ENCODE measurements around the gene ENAH.
"Not testable (repeated sequence)": the region's sequence is repeated elsewhere in the genome, so short reads cannot be mapped to it uniquely, and the experiment has no call there.

Gene ENAH

DNA sequence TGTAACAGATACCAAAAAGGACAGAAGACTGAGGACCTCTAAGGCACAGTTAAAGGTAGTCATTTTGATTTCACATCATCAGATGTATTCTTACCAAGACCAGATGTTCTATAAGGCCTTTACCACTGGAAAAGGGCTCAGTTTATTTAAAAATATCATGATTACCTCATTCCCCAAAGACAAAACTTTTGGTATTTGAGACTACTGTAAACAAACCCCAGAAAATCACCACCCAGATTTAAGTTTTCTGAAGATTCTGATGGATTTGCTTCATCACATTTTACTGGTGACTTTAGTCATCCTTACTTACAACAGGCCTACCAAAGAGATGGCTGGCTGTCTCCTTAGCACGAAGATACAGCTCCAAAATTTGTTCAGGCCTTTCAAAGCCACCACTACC is 8.3 kb downstream of the ENAH start:
- DNase-seq, result no peak

DNA sequence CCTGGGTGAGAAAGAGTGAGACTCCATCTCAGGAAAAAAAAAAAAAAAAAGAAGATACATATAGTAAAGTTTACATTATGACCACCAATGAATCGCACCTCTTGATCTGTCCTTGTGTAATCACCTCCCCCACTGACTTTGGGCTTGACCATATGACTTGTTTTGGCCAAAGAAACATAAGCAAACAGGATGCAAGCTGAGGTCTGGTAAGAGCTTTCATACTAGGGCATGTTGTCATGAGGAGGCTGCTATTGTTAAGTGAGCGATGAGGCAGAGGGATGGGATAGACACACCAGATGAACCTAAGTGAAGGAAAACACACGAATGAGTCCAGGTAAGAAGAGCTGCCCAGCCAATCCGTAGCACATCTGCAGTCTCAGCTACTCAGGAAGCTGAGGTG is 10.7 kb downstream of the ENAH start:
- DNase-seq, result no peak

DNA sequence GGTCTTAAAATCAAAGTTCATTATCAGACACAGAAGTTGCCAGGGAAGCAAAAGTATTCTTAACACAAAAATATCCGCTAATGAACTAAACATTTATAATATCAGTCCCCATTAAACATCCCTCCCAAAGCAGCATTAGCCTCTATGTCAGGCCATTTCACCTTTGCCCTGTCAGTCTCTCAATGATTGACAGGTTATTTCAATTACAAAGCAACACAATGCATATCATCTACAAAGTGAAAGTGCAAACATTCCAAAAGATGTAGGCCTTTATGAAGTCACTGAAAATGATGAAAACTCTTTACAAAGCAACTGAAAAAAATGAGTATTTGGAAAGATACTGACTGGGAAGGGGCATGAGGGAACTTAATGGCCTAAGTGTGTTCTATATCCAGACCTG is 14.1 kb downstream of the ENAH start:
- no peak for DNase-seq

DNA sequence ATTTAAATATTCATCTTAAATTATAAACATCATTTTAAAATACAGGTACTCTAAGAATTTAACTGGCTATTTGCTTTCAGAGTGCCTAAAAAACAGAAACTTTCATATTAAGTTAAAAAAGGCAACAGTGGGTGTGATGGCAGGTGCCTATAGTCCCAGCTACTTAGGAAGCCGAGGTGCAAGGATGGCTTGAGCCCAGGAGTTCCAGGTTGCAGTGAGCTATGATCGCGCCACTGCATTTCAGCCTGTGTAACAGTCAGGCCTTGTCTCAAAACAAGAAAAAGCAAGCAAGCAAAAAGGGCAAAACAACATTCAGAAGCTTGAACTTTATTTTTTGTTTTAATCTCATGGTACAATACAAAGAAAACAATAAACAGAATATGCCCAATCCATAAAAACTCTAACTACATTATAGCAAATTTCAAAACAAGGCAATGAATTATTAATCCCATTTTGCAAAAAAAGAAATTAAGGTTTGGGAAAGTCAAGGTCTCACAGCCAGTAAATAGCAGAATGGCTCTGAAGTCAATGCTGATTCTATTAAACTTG is 15.2 kb downstream of the ENAH start:
- DNase-seq, result no peak

DNA sequence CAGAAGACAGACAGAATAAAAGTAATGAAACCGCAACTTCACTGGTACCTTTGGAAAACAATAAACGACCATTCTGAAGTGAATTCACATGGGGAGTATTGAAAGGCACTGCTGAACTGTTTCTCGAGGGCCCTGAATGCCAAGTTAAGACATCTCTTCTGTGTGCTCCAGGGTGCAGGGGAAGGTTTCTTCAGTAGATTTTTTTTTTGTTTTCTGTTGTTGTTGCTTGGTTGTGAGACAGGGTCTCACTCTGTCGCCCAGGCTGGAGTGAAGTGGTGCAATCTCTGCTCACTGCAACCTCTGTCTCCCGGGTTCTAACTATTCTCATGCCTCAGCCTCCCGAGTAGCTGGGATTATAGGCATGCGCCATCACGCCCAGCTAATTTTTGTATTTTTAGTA is 15.9 kb downstream of the ENAH start:
- DNase-seq, result not testable (repeated sequence)

DNA sequence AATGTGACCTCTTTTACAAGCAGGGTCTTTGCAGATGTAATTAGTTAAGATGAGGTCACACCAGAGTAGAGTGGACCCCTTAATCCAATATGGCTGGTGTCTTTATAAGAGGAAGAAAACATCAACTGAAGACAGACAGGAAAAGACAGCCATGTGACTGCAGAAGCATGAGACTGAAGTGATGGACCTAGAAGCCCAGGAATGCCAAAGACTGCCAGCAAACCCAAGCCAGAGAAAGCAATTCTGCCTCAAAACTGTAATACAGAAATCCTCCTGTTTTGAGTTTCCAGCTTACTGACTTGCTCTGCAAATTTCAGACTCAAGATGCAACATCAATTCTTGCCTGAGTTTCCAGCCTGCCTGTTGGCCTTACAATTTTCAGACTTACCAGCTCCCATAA is 17.3 kb downstream of the ENAH start:
- DNase-seq, result no peak

DNA sequence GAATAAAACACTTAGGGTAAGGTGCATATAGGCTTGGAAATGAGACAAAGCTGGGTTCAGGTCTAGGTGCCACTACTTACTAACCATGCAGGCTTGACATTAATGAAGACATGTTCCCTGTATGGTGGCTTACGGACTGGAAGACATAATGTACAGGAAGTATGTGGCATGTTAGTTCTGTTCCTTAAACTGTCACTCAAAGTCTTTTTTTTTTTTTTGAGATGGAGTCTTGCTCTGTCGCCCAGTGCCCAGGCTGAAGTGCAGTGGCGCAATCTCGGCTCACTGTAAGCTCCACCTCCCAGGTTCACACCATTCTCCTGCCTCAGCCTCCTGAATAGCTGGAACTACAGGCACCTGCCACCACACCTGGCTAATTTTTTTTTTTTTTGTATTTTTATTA is 20.1 kb downstream of the ENAH start:
- DNase-seq, result not testable (repeated sequence)

DNA sequence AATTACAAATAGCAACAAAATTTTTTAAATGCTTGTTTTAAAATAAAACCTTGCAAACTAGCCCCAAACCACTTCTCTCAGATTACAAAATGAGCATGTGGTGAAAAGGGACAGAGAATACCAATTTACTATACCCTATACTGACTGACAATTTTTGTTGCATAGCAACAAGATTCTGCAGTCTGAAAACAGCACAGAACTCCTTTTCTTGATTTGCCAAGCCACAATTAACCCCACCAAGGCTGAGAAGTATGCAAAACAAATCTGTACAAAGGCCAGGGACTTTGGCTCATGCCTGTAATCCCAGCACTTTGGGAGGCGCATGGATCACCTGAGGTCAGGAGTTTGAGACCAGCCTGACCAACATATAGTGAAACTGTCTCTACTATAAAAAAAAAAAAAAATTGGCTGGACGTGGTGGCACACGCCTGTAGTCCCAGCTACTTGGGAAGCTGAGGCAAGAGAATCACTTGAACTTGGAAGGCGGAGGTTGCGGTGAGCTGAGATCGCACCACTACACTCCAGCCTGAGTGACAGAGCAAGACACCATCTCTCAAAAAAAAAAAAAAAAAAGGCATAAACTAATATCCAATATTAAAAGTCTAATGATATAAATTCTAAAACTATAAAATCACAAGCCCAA is 21.8 kb downstream of the ENAH start:
- DNase-seq, result no peak

DNA sequence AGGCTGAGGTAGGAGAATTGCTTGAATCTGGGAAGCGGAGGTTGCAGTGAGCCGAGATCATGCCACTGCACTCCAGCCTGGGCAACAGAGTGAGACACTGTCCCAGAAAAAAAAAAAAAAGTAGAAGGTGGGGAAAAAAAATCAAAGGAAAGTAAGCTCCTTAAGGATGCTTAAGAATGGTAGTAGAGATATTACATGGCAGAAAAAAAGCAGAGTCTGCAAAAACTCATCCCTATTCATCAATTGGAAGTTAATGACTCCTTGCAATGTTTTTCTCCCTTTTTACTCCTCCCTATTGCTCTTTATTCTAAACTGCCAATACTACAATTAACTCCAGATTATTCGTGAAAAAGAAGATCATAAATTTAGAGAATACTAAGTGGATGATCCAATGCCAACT is 23.4 kb downstream of the ENAH start:
- DNase-seq, result no peak

DNA sequence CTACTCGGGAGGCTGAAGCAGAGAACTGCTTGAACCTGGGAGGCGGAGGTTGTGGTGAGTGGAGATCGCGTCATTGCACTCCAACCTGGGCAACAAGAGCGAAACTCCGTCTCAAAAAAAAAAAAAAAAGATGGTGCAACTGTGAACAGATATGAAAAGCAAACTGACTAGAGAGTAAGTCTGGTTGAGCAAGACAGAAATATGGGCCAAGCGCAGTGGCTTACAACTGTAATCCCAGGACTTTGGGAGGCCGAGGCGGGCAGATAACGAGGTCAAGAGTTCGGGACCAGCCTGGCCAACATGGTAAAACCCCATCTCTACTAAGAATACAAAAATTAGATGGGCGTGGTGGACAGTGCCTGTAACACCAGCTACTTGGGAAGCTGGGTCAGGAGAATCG is 24.1 kb downstream of the ENAH start:
- not testable (repeated sequence) for DNase-seq

DNA sequence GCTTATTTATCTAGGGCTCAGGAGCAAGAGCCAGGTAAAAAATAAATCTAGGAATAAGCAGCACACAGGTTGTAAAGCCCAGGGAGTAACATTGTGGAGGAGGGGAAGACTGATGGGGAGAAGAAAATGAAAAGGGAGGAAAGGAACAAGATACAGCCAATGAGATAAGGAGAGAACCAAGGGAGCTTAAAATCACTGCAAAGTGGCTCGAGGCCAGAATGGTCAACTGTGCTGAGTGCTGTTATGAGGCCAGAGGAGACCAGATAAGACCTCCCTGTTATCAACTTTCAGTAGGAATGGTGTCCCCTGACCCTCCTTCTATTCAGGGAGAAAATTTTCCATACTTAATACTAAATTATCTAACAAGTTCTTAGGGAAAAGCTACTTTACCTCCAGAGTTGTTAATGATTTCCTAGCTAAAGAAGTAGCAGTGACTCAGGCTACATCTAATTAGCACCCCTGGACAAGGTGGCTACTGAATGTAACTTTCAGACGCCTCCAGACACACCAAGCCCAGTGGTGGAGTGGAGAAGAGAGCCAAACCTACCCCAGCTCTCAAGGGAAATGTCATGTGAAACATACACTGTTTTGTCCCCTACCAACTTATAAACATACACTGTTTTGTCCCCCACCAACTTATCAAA is 25.5 kb downstream of the ENAH start:
- DNase-seq, result no peak

DNA sequence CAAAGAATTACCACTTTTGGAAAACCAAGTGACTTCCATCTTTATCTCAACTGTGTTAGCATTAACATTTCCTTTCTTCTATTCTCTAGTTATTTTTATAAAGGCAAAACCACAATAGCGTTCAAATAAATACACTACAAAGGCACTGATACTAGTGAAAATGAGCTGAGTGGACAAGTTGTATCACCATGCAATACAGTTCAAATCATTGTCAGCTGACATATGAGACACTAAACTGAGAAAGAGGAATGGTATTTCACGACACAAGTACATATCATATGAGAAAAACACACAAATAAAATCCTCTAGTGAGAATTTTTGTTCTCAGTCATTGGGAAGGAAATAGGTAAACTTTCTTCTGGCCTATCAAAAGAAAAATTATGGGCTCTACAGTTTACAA is 26.2 kb downstream of the ENAH start:
- DNase-seq, result no peak

DNA sequence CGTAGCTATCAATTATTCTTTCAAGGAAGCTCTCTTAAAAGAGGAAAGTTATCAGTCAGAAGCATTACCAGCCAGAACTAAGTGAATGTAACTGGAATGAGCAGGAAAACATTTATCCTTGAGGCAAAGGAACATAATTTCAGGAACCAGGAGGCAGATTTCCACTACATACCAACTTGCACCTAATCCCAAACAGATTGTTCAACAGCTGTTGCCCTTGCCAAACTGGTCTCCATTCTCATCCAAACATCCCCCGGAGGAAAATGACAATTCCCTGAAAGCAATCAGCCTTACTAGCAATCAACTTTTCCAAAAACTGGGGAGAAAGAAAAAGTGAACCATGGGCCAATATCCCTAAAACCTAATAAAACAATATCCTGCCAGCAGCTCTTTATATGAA is 35.0 kb downstream of the ENAH start:
- no peak for DNase-seq

DNA sequence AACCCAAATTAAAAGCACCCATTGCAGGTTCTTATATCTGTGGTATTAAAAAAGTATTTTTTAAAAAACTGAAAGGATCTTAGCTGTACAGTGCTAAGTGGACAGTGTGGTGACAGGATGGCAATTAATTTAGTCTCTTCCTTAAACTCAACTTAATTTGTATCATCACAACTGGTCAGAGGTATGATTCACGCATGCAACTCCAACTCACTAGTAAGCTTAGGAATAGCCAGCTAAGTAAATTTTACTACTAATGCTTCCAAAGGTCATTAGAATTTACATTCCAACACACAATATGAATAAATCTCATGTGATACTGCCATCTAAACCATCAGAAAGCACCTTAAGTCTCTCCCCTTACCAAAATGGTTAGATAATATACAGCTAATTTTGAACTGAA is 35.4 kb downstream of the ENAH start:
- no peak for DNase-seq

DNA sequence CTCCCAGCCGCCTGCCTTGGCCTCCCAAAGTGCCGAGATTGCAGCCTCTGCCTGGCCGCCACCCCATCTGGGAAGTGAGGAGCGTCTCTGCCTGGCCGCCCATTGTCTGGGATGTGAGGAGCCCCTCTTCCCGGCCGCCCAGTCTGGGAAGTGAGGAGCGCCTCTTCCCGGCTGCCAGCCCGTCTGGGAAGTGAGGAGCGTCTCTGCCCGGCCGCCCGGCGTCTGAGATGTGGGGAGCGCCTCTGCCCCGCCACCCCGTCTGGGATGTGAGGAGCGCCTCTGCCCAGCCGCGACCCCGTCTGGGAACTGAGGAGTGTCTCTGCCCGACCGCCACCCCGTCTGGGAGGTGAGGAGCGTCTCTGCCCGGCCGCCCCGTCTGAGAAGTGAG is 37.5 kb downstream of the ENAH start:
- DNase-seq, result not testable (repeated sequence)

DNA sequence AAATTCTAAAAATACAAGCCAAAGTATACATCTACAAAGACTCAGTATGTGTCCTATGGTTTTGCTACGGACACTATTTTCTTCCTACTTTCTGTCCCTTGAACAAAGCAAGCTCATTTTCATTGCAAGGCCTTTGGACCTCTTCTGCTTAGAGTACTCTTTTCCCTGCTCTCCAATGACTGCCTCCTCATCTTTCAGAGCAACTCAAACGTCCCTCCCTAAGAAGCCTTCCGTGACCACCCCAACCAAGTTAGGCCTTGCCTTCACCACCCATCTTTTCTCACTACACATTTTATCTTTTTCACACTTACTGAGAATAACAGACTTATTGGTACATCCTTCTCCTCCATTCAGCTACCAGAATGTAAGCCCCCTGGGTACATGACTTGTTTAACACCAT is 39.9 kb downstream of the ENAH start:
- no peak for DNase-seq

DNA sequence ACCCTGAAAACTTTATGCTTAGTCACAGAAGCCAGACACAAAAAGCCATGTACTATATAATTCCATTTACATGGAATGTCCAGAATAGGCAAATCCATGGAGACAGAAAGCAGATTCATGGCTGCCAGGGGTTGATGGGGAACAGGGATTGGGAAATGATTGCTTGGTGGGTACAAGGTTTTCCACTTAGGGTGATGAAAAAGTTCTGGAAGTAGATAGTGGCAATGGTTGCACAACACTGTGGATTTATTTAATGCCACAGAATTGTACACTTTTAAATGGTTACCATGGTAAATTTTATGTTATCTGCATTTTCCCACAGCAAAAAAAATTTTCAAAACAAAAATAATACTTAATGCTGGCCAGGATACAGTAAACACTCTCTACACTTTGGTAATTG is 40.6 kb downstream of the ENAH start:
- DNase-seq, result no peak

DNA sequence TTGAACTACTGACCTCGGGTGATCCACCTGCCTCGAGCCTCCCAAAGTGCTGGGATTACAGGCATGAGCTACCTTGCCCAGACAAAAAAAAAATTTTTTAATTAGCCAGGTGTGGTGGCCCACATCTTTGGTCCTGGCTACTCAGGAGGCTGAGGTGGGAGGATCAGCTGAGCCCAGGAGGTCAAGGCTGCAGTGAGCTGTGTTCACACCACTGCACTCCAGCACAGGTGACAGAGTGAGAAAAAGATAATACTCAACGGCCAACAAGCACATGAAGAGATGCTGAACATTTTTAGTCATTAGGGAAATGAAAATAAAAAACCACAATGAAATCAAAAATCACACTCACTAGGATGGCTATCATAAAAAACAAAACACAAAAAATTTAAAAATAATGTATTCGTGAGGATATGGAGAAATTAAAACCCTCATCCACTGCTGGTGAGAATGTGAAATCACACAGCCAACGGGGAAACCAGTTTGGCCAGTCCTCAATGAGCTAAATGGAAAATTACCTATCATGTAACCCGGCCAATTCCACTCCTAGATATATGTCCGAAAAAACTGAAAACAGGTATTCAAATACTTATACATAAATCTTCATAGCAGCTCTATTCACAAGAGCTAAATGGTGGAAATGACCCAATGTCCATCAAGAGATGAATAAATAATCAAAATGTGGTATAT is 41.2 kb downstream of the ENAH start:
- no peak for DNase-seq

DNA sequence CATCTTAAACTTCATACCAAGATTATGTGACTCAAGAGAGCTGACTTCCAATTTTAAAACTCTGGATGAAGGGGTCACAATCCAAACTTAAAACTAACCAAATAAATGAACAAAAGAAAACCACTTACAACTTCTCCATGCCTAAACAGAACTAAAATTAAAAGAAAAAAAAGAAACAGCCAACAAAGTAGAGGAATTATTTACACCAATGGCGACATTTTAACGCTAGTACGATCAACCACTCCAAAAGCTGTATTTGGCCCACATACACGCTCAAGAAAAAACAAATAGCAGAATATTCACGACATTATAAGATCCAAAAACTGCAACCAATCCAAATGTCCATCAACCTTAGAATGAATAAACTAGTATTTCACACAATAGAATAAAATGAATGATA is 42.4 kb downstream of the ENAH start:
- no peak for DNase-seq

DNA sequence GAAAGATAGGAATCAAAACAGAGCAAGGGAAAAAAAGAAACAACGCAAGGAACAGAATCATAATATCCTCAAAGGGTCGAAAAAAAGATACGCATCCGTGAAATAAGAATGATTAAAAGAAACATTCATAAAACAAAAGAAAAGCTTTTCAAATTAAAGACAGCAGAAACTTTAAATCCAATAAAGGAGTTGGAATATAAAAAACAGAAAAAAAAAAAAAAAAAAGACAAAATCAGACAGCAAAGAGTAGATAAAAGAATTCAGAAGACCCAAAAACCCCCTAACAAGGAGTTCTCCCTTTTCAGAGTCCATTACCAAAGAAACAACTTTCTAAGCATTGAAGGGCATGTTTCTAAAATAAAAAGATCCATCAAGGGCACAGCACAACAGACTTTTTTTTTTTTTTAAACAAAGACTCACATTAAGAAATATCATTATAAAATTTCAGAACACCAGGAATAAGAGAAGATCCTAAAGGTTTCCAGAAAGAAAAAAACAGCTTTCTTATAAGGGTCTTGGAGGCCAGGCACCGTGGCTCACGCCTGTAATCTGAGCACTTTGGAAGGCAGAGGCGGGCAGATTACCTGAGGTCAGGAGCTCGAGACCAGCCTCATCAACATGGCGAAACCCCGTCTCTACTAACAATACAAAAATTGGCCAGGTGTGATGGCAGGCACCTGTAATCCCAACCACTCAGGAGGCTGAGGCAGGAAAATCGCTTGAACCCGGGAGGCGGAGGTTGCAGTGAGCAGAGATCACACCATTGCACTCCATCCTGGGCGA is 44.7 kb downstream of the ENAH start:
- DNase-seq, result no peak

DNA sequence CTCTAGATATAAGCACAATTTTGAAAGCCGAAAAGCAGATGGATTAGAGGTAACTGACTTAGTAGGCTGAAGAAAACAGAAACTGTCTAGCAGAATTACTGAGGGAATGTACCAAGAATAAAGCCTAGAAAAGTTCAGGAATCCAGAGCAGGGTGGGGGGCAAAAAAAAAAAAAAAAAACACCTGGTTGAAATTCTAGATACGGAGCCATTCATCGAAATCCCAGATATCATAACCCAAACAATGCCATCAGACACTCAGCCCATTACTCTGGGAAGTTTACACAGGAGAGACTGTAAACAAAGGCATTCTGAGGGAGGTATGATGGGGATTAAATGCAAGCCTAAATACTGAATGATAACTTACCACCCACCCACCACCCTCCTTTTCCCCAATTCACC is 45.6 kb downstream of the ENAH start:
- DNase-seq, result no peak

DNA sequence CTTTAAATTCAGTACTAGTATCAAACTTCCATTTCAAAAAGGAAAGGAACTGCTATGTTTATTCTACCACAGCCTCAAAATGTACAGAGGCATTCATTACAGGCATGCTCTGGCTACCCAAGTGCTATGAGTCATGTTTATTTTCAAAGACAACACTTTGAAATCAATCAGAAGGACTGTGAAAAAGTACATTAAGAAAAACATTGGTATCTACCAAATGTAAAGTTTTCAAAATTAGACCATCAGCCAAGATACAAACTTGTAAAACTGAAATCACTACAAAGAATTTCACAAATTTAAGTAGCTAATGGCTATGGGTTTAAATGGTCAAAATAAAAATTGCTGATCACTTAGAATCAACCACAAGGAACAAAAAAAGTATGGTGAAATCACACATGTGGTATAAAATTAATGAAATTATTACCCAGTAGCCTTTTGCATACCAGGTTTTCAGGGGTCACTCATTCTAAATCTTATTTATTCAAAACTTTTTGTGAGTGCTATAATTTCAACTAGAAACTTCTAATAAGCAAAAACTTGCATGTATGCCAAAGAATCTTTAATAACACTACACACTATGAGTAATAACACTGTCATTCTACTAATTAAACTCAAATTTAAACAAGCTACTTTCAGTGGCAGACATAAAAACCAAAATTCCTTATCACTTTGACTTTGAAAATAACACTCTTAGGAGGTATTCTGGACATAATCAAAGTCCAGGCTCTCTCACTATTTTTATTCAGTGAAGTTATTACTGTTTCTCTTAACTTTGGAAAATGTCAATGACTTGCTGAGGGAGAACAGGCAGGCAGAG is 49.2 kb downstream of the ENAH start:
- no peak for DNase-seq
